HG03066 (cell line): ENCODE data around the gene MLPH.
A peak's percentile ranks its signal among the peaks of the same experiment; 100 is the strongest.

Source experiments
- ATAC-seq: cut with Tn5 transposase; IDR thresholded peaks from one replicate; pipeline ENCODE4 v1.9.1; 2021; ENCODE audit warnings: low read depth; ENCODE audit not compliant: unreplicated experiment

The MLPH gene

GRCh38 chr2:237495521-237496117 lies 8.6 kb downstream of the MLPH start:
- ATAC-seq, result no peak

GRCh38 chr2:237496428-237496827 lies 9.4 kb downstream of the MLPH start:
- no peak for ATAC-seq

GRCh38 chr2:237497009-237497837 lies 10.2 kb downstream of the MLPH start:
- no peak for ATAC-seq

DNA sequence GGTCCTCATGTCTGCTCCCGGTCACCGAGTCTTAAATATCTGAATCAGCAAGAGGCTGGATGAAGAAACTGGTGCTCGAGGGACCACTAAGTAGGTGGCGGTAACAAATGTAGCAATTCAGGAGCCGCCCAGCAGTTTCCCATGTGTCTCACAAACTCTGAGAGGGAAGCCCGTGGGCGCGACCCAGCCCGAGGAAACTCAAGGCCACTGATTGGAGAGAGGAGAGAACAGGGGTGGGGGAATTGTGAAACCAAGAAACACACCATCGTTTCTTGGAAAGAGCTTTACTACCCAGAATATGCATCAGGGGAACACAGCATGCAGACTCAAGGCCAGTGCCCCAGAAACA lies 10.8 kb downstream of the MLPH start:
- ATAC-seq, result no peak

- no peak for ATAC-seq
These were observed 11.3 kb downstream of the MLPH start for GRCh38 chr2:237498341-237498740.

DNA sequence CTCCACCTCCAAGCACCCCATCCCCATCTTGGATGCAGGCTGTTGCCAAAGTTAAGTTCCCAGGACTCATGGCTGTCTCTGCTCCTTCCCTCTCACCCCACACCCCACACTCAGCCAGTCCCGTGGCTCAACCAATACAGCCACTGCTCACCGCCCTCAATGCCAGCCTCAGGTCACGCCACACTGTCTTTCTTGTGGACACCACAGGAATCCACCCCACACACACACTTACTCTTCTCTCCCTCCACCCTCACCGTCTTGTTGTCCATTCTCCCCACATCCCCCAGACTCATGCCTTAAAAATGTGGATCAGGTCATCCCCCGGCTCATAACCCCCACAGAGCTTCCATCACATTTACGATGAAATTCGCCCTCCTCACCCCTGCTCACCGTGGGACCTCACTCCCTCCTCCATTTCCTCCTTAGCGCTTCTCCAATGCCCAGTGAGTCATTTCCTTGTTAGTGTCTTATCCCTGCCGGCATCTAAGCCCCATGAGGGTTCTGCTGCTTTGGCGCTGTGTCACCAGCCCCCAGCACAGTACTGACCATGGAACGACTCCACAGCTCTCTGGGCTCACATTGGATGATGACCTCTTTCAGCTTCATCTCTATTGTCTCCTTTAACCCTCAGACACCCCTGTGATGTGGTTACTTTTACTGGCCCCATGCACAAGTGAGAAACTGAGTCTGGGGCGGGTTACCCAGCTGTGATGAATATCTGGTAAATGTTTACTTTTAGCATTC lies 13.8 kb downstream of the MLPH start:
- ATAC-seq, result no peak

- no peak for ATAC-seq
These were observed 15.0 kb downstream of the MLPH start for GRCh38 chr2:237501892-237502513.

DNA sequence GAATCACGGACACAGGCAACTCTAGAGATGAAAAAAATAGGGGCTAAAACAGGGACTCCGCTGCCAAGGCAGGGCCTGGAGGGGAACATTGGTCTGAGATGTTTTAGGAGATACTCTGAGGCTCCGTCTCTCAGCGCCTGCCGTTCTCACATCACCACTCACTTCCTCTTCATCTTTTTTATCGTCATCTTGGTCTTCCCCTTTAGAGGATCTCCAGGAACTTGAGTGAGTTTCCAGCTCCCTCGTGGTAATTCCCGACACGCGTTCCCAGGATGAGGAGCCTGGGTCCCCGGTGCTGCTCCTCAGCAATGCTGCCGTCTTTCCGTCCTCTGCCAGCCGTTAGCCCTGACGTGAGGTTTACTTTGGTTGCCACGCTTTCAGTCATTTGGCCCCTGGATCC lies 16.1 kb downstream of the MLPH start:
- ATAC-seq, result no peak

DNA sequence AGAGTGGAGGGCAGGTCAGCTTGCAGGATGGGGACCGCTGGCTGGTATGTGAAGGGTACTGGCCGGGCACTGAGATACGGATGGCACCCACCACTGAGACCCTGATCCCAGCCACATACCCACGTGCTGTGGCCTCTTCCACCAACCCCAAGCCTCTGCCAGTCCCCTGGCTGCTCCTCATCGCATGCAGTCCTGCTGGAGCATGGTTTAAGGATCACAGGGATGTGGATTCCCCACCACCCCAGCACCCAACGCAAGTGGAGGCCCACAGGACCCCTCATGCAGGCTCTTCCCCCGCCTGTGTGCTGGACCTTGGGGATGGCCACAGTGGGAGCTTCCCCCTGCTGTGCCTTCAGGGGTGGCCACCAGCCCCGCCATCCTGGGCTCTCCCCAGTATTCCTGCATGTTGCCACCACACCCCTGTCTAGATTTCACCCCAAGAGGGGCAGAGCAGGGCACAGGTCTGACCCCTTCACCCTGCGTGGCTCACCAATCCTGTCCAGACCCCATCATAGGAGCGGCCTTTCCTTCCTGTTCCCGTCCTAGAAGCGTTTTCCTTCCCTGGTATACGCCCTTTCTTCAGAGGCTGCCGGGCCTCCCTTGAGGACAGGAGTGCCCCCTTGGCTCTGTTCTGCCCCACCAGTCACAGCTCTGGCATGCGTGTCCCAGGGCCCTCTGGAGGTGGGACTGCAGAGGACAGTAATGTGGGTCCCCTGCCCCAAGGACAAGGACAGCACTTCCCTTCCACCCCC lies 18.3 kb downstream of the MLPH start:
- no peak for ATAC-seq

GRCh38 chr2:237507512-237507911 lies 20.5 kb downstream of the MLPH start:
- no peak for ATAC-seq

GRCh38 chr2:237508361-237508760 lies 21.3 kb downstream of the MLPH start:
- ATAC-seq, result no peak

- no peak for ATAC-seq
These were observed 22.1 kb downstream of the MLPH start for GRCh38 chr2:237509151-237509550.

GRCh38 chr2:237509905-237510304 lies 22.9 kb downstream of the MLPH start:
- ATAC-seq, result no peak

DNA sequence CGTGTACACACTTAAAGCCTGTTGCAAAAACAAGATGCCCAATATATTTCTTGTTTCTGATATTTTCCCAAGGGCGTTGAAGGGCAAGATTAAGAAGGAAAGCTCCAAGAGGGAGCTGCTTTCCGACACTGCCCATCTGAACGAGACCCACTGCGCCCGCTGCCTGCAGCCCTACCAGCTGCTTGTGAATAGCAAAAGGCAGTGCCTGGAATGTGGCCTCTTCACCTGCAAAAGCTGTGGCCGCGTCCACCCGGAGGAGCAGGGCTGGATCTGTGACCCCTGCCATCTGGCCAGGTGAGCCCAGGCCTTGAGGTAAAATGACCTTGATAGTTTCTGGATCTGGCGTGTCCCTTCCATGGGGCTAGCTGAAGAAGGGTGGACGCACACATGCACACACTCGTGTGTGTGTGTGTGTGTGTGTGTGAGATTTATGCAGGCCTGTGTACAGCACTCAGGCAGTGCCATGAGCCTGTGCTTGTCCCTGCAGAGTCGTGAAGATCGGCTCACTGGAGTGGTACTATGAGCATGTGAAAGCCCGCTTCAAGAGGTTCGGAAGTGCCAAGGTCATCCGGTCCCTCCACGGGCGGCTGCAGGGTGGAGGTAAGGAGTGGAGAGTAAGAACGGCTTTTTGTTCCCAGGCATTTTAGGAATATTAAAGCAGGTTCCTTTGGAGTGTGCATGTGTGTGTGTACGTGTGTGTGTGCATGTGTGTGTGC lies 23.6 kb downstream of the MLPH start:
- ATAC-seq, result no peak

GRCh38 chr2:237511433-237511832 lies 24.4 kb downstream of the MLPH start:
- no peak for ATAC-seq

DNA sequence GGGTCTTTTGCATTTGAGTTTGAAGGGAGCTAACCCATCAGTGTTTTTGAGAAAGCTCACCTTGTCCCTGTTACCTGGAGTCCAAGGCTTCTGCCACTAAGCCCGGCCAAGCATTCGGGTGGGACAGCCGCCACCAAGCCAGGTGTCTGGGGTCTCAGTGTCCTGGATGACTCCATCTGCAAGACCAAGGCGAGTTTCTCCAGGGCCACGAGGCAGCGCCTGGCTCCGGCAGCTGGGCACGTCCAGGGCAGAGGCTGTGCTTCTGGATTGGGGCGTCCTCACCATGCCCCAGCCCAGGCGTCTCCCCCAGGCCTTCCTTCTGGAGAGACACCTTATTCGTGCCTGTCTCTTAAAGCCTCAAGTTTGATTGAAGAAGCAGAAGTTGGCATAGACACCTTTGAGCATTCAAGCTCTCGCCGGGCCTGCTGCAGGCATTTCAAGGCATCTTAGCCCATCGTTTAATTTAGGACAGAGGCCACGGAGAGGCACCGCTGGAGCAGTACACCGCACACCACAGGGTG lies 24.9 kb downstream of the MLPH start:
- ATAC-seq, result no peak

- ATAC-seq, result peak; percentile 72
These were observed 25.9 kb downstream of the MLPH start for GRCh38 chr2:237512774-237513466.

GRCh38 chr2:237513693-237514092 lies 26.6 kb downstream of the MLPH start:
- ATAC-seq, result no peak

DNA sequence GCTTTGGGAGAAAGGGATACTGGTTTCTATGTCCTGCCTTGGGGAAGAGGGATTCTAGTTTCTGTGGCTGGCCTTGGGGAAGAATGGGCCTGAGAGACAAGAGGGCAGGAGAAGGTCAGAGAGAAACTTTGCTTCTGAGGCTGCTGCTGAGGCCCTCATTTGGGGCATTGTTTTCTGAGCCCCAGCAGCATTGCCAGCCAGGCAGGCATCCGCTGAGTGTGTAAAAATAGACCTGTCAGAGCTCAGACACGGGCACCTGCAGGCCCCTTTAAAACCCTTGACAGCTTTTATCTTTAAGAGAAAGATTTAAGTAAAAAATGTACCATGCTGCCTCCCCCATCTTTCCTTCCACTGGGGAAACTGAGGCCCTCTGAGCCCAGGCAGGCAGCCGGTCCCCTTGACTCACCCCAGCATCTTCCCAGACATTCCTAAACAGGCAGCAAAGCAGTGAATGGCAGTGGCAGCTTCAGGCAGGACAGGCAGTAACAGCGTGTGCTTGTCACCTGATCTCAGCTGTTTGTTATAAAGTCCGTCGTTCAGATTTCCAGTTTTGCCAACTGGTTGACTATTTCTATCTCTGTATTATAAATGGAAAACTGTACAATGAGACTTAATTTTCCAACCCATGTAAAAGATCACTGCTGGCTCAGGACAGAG lies 27.6 kb downstream of the MLPH start:
- no peak for ATAC-seq
